ENCODE measurements around the gene FXN. TPM values are rescaled to one million over a fixed set of nuclear protein-coding genes. Genes with fewer than 3 reads are reported as not detected.
"Not testable (repeated sequence)": the region's sequence is repeated elsewhere in the genome, so short reads cannot be mapped to it uniquely, and the experiment has no call there.

FXN gene
- total and polyA plus RNA-seq, 12 donors = 10.3 to 38.7 (median 22.0) TPM

GRCh38 chr9:69104830-69105527 lies 69.4 kb downstream of the FXN start:
- TF ChIP-seq POLR2A (IDR thresholded peaks at IDR 0.05) = no peak
- TF ChIP-seq CTCF (IDR thresholded peaks at IDR 0.05) = no peak
- Histone ChIP-seq H3K27ac (no peak overlapping the region), H3K4me1 (replicated peaks in 1 of 2) (no peaks in the 10 kb centered on the region), H3K36me3 (replicated peaks in 1 of 2) (no peaks in the 10 kb centered on the region), H3K9me3 (replicated peaks in 1 of 3) (no peaks in the 10 kb centered on the region), H3K27me3 (no peaks in the 10 kb centered on the region), H3K4me3 (no peak overlapping the region)
- intact Hi-C loops (cut with DNase I) = no loop called here
- no peak for DNase-seq
- WGBS, 4 donors = 54 to 78% (median 61%) methylated on average over 1 to 2 of the region's 2 CpGs

GRCh38 chr9:69107771-69108170 lies 72.2 kb downstream of the FXN start:
- Histone ChIP-seq H3K27me3 (no peaks in the 10 kb centered on the region), H3K4me3 (no peak overlapping the region), H3K4me1 (replicated peaks in 1 of 2) (no peaks in the 10 kb centered on the region), H3K36me3 (replicated peaks in 1 of 2) (no peaks in the 10 kb centered on the region), H3K27ac (no peak overlapping the region), H3K9me3 (replicated peaks in 1 of 3) (no peaks in the 10 kb centered on the region)
- intact Hi-C loops (cut with DNase I) = no loop called here
- 74 to 92% (median 79%) methylated on average over 3 of the region's 3 CpGs for WGBS, 4 donors
- no peak for DNase-seq
- TF ChIP-seq CTCF (IDR thresholded peaks at IDR 0.05) = no peak
- TF ChIP-seq POLR2A (IDR thresholded peaks at IDR 0.05) = no peak

GRCh38 chr9:69108706-69109105 lies 73.2 kb downstream of the FXN start:
- not testable (repeated sequence) for H3K9me3 ChIP-seq (replicated peaks in 1 of 3); DNase-seq

GRCh38 chr9:69109152-69109551 lies 73.6 kb downstream of the FXN start:
- 72 to 95% (median 76%) methylated on average over 4 of the region's 4 CpGs for WGBS, 4 donors
- H3K4me1 ChIP-seq (replicated peaks in 1 of 2) = no peaks in the 10 kb centered on the region
- H3K27ac ChIP-seq = no peak overlapping the region
- TF ChIP-seq CTCF (IDR thresholded peaks at IDR 0.05) (no peak), POLR2A (IDR thresholded peaks at IDR 0.05) (no peak)
- no peaks in the 10 kb centered on the region for H3K27me3 ChIP-seq
- intact Hi-C loops (cut with DNase I) = no loop called here
- no peaks in the 10 kb centered on the region for H3K9me3 ChIP-seq (replicated peaks in 1 of 3)
- no peak overlapping the region for H3K4me3 ChIP-seq
- no peaks in the 10 kb centered on the region for H3K36me3 ChIP-seq (replicated peaks in 1 of 2)
- DNase-seq = no peak

More at GRCh38 chr9:69108706-69109105, 73.2 kb downstream of the FXN start:
- H3K4me1 ChIP-seq (replicated peaks in 1 of 2); H3K27me3 ChIP-seq; H3K27ac ChIP-seq; intact Hi-C loops (cut with DNase I); H3K4me3 ChIP-seq; H3K36me3 ChIP-seq (replicated peaks in 1 of 2): not testable (repeated sequence)
- 95 to 97% (median 96%) methylated on average over 14 of the region's 14 CpGs for WGBS, 4 donors

GRCh38 chr9:69112646-69113045 lies 77.1 kb downstream of the FXN start:
- H3K9me3 ChIP-seq (replicated peaks in 1 of 3); H3K4me3 ChIP-seq; H3K36me3 ChIP-seq (replicated peaks in 1 of 2); H3K27ac ChIP-seq; H3K27me3 ChIP-seq; H3K4me1 ChIP-seq (replicated peaks in 1 of 2); DNase-seq: not testable (repeated sequence)
- intact Hi-C loops (cut with DNase I) = loop anchor here in 1 of 2 donors (10.0 kb wide), 1 partner anchor 52 kb away; no protein-coding TSS in a partner anchor
- 92 to 98% (median 96%) methylated on average over 17 of the region's 17 CpGs for WGBS, 4 donors
